ENCODE measurements around the gene RIOX2. TPM values are rescaled to one million over a fixed set of nuclear protein-coding genes. Genes with fewer than 3 reads are reported as not detected.
"Not testable (repeated sequence)": the region's sequence is repeated elsewhere in the genome, so short reads cannot be mapped to it uniquely, and the experiment has no call there.

RIOX2 gene
- total RNA-seq, 1 experiment from 2014 or later = 72.3 TPM

DNA sequence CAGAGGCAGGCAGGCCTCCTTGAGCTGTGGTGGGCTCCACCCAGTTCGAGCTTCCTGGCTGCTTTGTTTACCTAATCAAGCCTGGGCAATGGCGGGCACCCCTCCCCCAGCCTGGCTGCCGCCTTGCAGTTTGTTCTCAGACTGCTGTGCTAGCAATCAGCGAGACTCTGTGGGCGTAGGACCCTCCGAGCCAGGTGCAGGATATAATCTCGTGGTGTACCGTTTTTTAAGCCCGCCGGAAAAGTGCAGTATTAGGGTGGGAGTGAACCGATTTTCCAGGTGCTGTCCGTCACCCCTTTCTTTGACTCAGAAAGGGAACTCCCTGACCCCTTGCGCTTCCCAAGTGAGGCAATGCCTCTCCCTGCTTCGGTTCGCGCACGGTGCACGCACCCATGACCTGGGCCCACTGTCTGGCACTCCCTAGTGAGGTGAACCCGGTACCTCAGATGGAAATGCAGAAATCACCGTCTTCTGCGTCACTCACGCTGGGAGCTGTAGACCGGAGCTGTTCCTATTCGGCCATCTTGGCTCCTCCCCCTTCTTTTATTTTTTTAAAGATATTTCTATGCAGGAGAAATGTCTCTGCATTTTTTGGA, 61.9 kb downstream of the RIOX2 start:
- H3K9me3 ChIP-seq, H3K27me3 ChIP-seq, DNase-seq, H3K36me3 ChIP-seq, H3K4me3 ChIP-seq: not testable (repeated sequence)

DNA sequence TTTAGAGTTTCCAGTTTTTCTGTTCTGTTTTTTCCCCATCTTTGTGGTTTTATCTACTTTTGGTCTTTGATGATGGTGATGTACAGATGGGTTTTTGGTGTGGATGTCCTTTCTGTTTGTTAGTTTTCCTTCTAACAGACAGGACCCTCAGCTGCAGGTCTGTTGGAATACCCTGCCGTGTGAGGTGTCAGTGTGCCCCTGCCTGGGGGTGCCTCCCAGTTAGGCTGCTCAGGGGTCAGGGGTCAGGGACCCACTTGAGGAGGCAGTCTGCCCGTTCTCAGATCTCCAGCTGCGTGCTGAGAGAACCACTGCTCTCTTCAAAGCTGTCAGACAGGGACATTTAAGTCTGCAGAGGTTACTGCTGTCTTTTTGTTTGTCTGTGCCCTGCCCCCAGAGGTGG, 62.4 kb downstream of the RIOX2 start:
- H3K27me3 ChIP-seq, H3K36me3 ChIP-seq, DNase-seq, H3K9me3 ChIP-seq, H3K4me3 ChIP-seq: not testable (repeated sequence)

- no peak overlapping the region for H3K4me3 ChIP-seq
- H3K36me3 ChIP-seq = no peaks in the 10 kb centered on the region; the same call in 1 of the 2 replicates
- no peak for DNase-seq
- no peaks in the 10 kb centered on the region for H3K9me3 ChIP-seq
- no peaks in the 10 kb centered on the region for H3K27me3 ChIP-seq
These were observed 70.7 kb downstream of the RIOX2 start for GRCh38 chr3:97901313-97902248.

- H3K27me3 ChIP-seq = no peaks in the 10 kb centered on the region
- H3K36me3 ChIP-seq = no peaks in the 10 kb centered on the region; the same call in 1 of the 2 replicates
- no peaks in the 10 kb centered on the region for H3K9me3 ChIP-seq
- no peak for DNase-seq
- H3K4me3 ChIP-seq = no peak overlapping the region
These were observed 72.9 kb downstream of the RIOX2 start for GRCh38 chr3:97899331-97899730.

- DNase-seq = no peak
- Histone ChIP-seq H3K36me3 (no peaks in the 10 kb centered on the region; the same call in 1 of the 2 replicates), H3K4me3 (no peak overlapping the region), H3K27me3 (no peaks in the 10 kb centered on the region), H3K9me3 (no peaks in the 10 kb centered on the region)
These were observed 75.7 kb downstream of the RIOX2 start for GRCh38 chr3:97896547-97896946.

GRCh38 chr3:97896129-97896528, 76.1 kb downstream of the RIOX2 start:
- no peak for DNase-seq
- Histone ChIP-seq H3K27me3 (no peaks in the 10 kb centered on the region), H3K36me3 (no peaks in the 10 kb centered on the region; the same call in 1 of the 2 replicates), H3K9me3 (no peaks in the 10 kb centered on the region), H3K4me3 (no peak overlapping the region)

- H3K36me3 ChIP-seq = no peaks in the 10 kb centered on the region; the same call in 1 of the 2 replicates
- DNase-seq = no peak
- no peaks in the 10 kb centered on the region for H3K9me3 ChIP-seq
- no peak overlapping the region for H3K4me3 ChIP-seq
- H3K27me3 ChIP-seq = no peaks in the 10 kb centered on the region
These were observed 77.0 kb downstream of the RIOX2 start for GRCh38 chr3:97895216-97895615.

DNA sequence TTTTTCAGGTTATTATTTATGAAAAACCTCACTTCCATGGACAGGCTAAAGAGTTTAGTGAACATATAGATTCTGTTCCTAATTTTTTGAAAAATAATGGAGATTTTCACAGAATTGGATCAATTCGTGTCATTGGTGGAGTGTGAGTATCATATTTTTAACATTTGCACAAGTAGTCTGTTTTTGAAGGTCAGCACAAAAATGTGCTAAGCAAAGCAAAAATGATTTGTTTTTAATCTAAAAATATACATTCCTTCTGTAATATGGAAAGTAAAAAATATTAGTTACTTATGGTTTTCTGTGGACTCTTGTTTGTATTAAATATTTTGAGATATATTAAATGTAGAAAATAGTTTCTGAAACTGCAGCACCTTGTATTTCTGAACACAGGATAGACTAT, 79.4 kb downstream of the RIOX2 start:
- no peaks in the 10 kb centered on the region for H3K27me3 ChIP-seq
- no peak overlapping the region for H3K4me3 ChIP-seq
- H3K36me3 ChIP-seq = no peaks in the 10 kb centered on the region; the same call in 1 of the 2 replicates
- no peak for DNase-seq
- H3K9me3 ChIP-seq = no peaks in the 10 kb centered on the region

Other genes with a start within 250 kb of the RIOX2 start
- gene ARL6, start 207.7 kb downstream of the RIOX2 start, total RNA-seq (2014; rRNA removed; shearing (Covaris generic); ENCODE audit: low replicate concordance) = 14.3 and 64.9 TPM in 2 replicates
- 5.1 and 6.5 TPM in 2 replicates for gene CRYBG3, start 150.4 kb downstream of the RIOX2 start, total RNA-seq (2014; rRNA removed; shearing (Covaris generic); ENCODE audit: low replicate concordance)
- not detected in 2 replicates for gene GABRR3, start 62.9 kb upstream of the RIOX2 start, total RNA-seq (2014; rRNA removed; shearing (Covaris generic); ENCODE audit: low replicate concordance)
- gene OR5AC2, start 114.7 kb upstream of the RIOX2 start, total RNA-seq (2014; rRNA removed; shearing (Covaris generic); ENCODE audit: low replicate concordance) = not detected in 2 replicates
- gene OR5H1, start 158.3 kb upstream of the RIOX2 start, total RNA-seq (2014; rRNA removed; shearing (Covaris generic); ENCODE audit: low replicate concordance) = not detected in 2 replicates
- gene OR5H14, start 175.0 kb upstream of the RIOX2 start, total RNA-seq (2014; rRNA removed; shearing (Covaris generic); ENCODE audit: low replicate concordance) = not detected in 2 replicates
- not detected in 2 replicates for gene OR5H15, start 194.3 kb upstream of the RIOX2 start, total RNA-seq (2014; rRNA removed; shearing (Covaris generic); ENCODE audit: low replicate concordance)